BE2C (cell line): ENCODE results near the gene TMEM178B.

Experiments
- DNase-seq: peaks from one replicate; pipeline ENCODE4 v3.0.0-alpha.2; 2020
- H3K27me3 ChIP-seq: fragments of 250-450 bp; sonication (Bioruptor Pico); 2 replicates; pipeline ENCODE4 v1.5.1; 2020; ENCODE audit warnings: mild to moderate bottlenecking
- H3K36me3 ChIP-seq: fragments of 250-450 bp; sonication (Bioruptor Pico); 2 replicates; pipeline ENCODE4 v1.5.1; 2020; ENCODE audit warnings: mild to moderate bottlenecking
- H3K4me1 ChIP-seq: fragments of 250-450 bp; sonication (Bioruptor Pico); 2 replicates; pipeline ENCODE4 v1.5.1; 2020
- H3K4me3 ChIP-seq: 2 replicates; pipeline ENCODE4 v1.5.1; 2011; ENCODE audit warnings: low read depth, low read length
- H3K9me3 ChIP-seq: fragments of 250-450 bp; sonication (Bioruptor Pico); 2 replicates; pipeline ENCODE4 v1.5.1; 2020
- CTCF ChIP-seq: IDR thresholded peaks from 2 replicates; pipeline ENCODE4 v1.5.1; 2012; ENCODE audit warnings: mild to moderate bottlenecking, low read depth, low read length

TMEM178B gene

GRCh38 chr7:141477865-141478264, 404.0 kb downstream of the TMEM178B start:
- Histone ChIP-seq H3K36me3 (no peaks in the 10 kb centered on the region), H3K4me3 (no peak overlapping the region), H3K27me3 (no peaks in the 10 kb centered on the region), H3K4me1 (peaks cover 10% of the 10 kb centered on the region; the same call in 1 of the 2 replicates), H3K9me3 (no peaks in the 10 kb centered on the region)
- no peak for DNase-seq
- TF ChIP-seq CTCF: no peak

GRCh38 chr7:141478845-141479244, 405.0 kb downstream of the TMEM178B start:
- Histone ChIP-seq H3K36me3 (no peaks in the 10 kb centered on the region), H3K4me1 (peaks cover 10% of the 10 kb centered on the region; the same call in 1 of the 2 replicates), H3K9me3 (no peaks in the 10 kb centered on the region), H3K4me3 (no peak overlapping the region), H3K27me3 (no peaks in the 10 kb centered on the region)
- TF ChIP-seq CTCF: no peak
- DNase-seq: no peak

DNA sequence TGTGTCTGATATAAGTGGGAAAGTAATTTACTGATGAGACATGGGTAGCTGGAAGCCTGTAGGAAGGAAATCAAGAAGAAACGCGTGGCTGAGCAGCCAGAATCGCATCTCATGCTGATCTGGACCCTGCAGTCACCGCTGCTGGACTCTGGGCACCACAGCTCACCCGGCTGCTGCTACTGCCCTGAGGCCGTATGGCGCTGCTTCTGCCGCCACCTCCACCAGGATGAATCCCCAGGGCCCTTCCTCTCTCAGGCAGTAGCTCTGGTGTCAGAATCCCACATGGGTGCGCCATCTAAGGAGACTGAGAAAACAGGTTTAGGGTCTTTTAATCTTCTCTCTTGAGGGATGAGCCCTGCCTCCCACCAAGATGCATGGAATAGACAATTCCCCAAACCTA, 407.1 kb downstream of the TMEM178B start:
- H3K27me3 ChIP-seq: no peaks in the 10 kb centered on the region
- no peak for TF ChIP-seq CTCF

DNA sequence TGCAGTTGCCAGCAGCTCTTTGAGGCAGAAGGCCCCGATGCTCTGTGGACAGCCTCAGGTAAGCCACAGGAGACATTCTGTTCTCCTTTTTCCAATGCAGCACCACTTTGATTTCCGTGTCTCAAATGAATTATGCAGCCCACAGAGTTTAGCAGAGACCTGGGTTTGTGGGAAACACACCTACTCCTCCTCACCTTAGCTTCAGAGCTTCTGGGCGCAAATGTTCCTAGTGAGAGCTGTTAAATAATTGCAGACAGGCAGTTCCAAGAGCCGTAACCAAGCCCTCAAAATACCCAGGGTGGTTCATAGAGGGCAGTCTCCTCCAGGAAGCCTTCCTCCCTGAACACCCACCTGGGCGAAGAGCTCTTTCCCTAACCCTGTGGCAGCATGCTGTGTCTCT, 408.1 kb downstream of the TMEM178B start:
- TF ChIP-seq CTCF: no peak
- Histone ChIP-seq H3K36me3 (no peaks in the 10 kb centered on the region), H3K4me3 (no peak overlapping the region), H3K27me3 (no peaks in the 10 kb centered on the region), H3K4me1 (peaks cover 10% of the 10 kb centered on the region; the same call in 1 of the 2 replicates), H3K9me3 (no peaks in the 10 kb centered on the region)
- DNase-seq: no peak

More for the DNA sequence above, 407.1 kb downstream of the TMEM178B start:
- Histone ChIP-seq H3K9me3 (no peaks in the 10 kb centered on the region), H3K4me3 (no peak overlapping the region), H3K36me3 (no peaks in the 10 kb centered on the region), H3K4me1 (peaks cover 10% of the 10 kb centered on the region; the same call in 1 of the 2 replicates)
- DNase-seq: peak; percentile 76

- Histone ChIP-seq H3K36me3 (no peaks in the 10 kb centered on the region), H3K4me3 (no peak overlapping the region), H3K4me1 (peaks cover 10% of the 10 kb centered on the region; the same call in 1 of the 2 replicates), H3K9me3 (no peaks in the 10 kb centered on the region), H3K27me3 (no peaks in the 10 kb centered on the region)
- no peak for DNase-seq
- TF ChIP-seq CTCF: no peak
Observed at GRCh38 chr7:141483044-141483443, 409.2 kb downstream of the TMEM178B start.

DNA sequence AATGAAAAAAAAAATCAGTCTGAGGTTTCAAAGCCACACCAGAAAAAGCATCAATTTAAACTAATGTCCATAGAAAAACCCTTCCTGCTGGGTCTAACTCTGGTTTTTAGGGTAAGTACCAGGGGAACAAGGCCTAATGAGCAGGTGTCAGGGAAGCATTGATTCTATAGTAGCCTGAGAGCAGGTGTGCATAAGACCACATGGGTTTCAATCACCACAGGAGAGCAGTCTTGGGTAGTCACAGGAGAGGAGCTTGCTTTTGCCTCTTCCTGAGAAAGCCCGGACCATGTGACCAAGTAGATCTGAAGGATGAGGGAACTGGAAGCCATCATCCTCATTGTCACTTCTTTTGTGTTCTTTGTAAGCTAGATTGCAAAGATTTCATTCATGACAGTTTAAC, 411.0 kb downstream of the TMEM178B start:
- no peak for TF ChIP-seq CTCF
- no peaks in the 10 kb centered on the region for H3K9me3 ChIP-seq
- H3K4me3 ChIP-seq: no peak overlapping the region
- peaks cover 9% of the 10 kb centered on the region; the same call in 1 of the 2 replicates for H3K4me1 ChIP-seq
- no peak for DNase-seq
- no peaks in the 10 kb centered on the region for H3K27me3 ChIP-seq
- H3K36me3 ChIP-seq: no peaks in the 10 kb centered on the region
